B cell (primary cell): ENCODE data around the gene LNP1. TPM values are rescaled to one million over a fixed set of nuclear protein-coding genes. Genes with fewer than 3 reads are reported as not detected.

Experiments used
- ATAC-seq: fragments of 200-7000 bp; cut with Tn5 transposase; one replicate; pipeline ENCODE4 v1.10.0; 2021; ENCODE audit warnings: low read depth, mild to moderate bottlenecking, moderate number of reproducible peaks, moderate library complexity
- CTCF ChIA-PET: fragments of 350-600 bp; sonication (Branson Sonifier 250); formaldehyde crosslinking; loops from one replicate; lab custom pipeline; 2021; ENCODE audit warnings: antibody characterized with exemption, inconsistent platforms; lab: Charles Lee
- POLR2A ChIA-PET: fragments of 350-600 bp; sonication (Branson Sonifier 250); formaldehyde crosslinking; loops from one replicate; lab custom pipeline; 2021; ENCODE audit warnings: antibody characterized with exemption; lab: Charles Lee
- DNase-seq: peaks from one replicate; pipeline ENCODE4 v3.0.0; 2013
- H2AFZ ChIP-seq: 2 replicates; pipeline ENCODE4 v1.6.1; 2012; ENCODE audit warnings: mild to moderate bottlenecking, low read depth, low read length; ENCODE audit not compliant: insufficient read depth, poor library complexity, severe bottlenecking
- H3K27ac ChIP-seq, 2 donors: 1 replicate in 1 of 2; 2 replicates in 1 of 2; pipeline ENCODE4 v1.5.1; 2012 to 2013; ENCODE audit warnings: low read length in 2 of 2, mild to moderate bottlenecking in 2 of 2, moderate library complexity in 1 of 2
- H3K27me3 ChIP-seq, 4 experiments: fragments of 200-600 bp in 1 of 4; sonication (generic) in 1 of 4; replicated peaks in 1 of 4; 1 replicate in 2 of 4; 2 replicates in 2 of 4; pipeline versions ENCODE4 v1.6.1 to v1.7.0; 2013 to 2016; ENCODE audit warnings: low read length in 3 of 4, mild to moderate bottlenecking in 2 of 4, mixed read lengths in 1 of 4, moderate library complexity in 1 of 4; ENCODE audit not compliant: insufficient read depth in 4 of 4, control insufficient read depth in 3 of 4; ENCODE audit errors: control extremely low read depth in 1 of 4
- H3K36me3 ChIP-seq, 2 experiments: replicated peaks in 1 of 2; 1 replicate in 1 of 2; 2 replicates in 1 of 2; pipeline versions ENCODE4 v1.6.1 to v1.7.1; 2013; ENCODE audit warnings: low read length in 1 of 2; ENCODE audit not compliant: insufficient read depth in 2 of 2, control insufficient read depth in 1 of 2; ENCODE audit errors: control extremely low read depth in 1 of 2, extremely low read depth in 1 of 2
- H3K4me1 ChIP-seq, 2 donors: fragments of 200-600 bp in 1 of 2; sonication (generic) in 1 of 2; 1 replicate in 1 of 2; 2 replicates in 1 of 2; pipeline versions ENCODE4 v1.5.1 to v1.6.1; 2013 to 2017; ENCODE audit warnings: low read length in 2 of 2; ENCODE audit not compliant: control insufficient read depth in 2 of 2, insufficient read depth in 2 of 2
- H3K4me2 ChIP-seq: replicated peaks from 2 replicates; pipeline ENCODE3; 2012; ENCODE audit warnings: mild to moderate bottlenecking, low read depth, low read length; ENCODE audit not compliant: poor library complexity, severe bottlenecking
- H3K4me3 ChIP-seq, 5 experiments: fragments of 200-600 bp in 1 of 5; sonication (generic) in 1 of 5; 1 replicate in 3 of 5; 2 replicates in 2 of 5; pipeline versions ENCODE4 v1.5.1 to v1.7.0; 2011 to 2016; ENCODE audit warnings: low read length in 4 of 5, mild to moderate bottlenecking in 4 of 5, low read depth in 2 of 5, control low read depth in 1 of 5, moderate library complexity in 1 of 5; ENCODE audit not compliant: insufficient read depth in 1 of 5; ENCODE audit errors: control extremely low read depth in 1 of 5, extremely low read depth in 1 of 5
- H3K79me2 ChIP-seq: fragments of 200-600 bp; sonication (generic); one replicate; pipeline ENCODE4 v1.6.0; 2016; ENCODE audit warnings: low read length; ENCODE audit not compliant: control insufficient read depth, insufficient read depth
- H3K9ac ChIP-seq: fragments of 200-600 bp; sonication (generic); 2 replicates; pipeline ENCODE4 v1.6.1; 2017; ENCODE audit warnings: mild to moderate bottlenecking, low read length, moderate library complexity
- H3K9me3 ChIP-seq, 3 donors: one replicate each; pipeline versions ENCODE4 v1.6.1 to v1.7.1; 2013; ENCODE audit warnings: low read length in 2 of 3; ENCODE audit not compliant: control insufficient read depth in 2 of 3, insufficient read depth in 1 of 3; ENCODE audit errors: control extremely low read depth in 1 of 3
- H4K20me1 ChIP-seq: 2 replicates; pipeline ENCODE4 v1.6.0; 2012; ENCODE audit warnings: mild to moderate bottlenecking, low read length; ENCODE audit not compliant: insufficient read depth, control insufficient read depth, poor library complexity, severe bottlenecking
- H3K27ac Mint-ChIP-seq: one replicate; pipeline ENCODE4 v1.8.0; 2021; ENCODE audit warnings: mixed read lengths
- H3K27me3 Mint-ChIP-seq: one replicate; pipeline ENCODE4 v1.8.0; 2021; ENCODE audit warnings: mixed read lengths
- H3K4me1 Mint-ChIP-seq: one replicate; pipeline ENCODE4 v1.8.0; 2021; ENCODE audit warnings: mixed read lengths
- H3K4me3 Mint-ChIP-seq: one replicate; pipeline ENCODE4 v1.8.0; 2021; ENCODE audit warnings: mixed read lengths
- H3K9me3 Mint-ChIP-seq: one replicate; pipeline ENCODE4 v1.8.0; 2022; ENCODE audit warnings: mixed read lengths; ENCODE audit not compliant: insufficient read depth
- EZH2 ChIP-seq: IDR thresholded peaks from 2 replicates; pipeline ENCODE4 v1.6.1; 2012; ENCODE audit warnings: borderline replicate concordance, low read depth, mild to moderate bottlenecking, moderate library complexity, low read length; ENCODE audit not compliant: insufficient read depth, poor library complexity, severe bottlenecking
- WGBS: methylation state at CpG from one replicate; pipeline ENCODE4 v1.1.5; 2013; ENCODE audit warnings: missing lambda C conversion rate; ENCODE audit not compliant: insufficient coverage; 5-methylcytosine and 5-hydroxymethylcytosine counted together
- intact Hi-C: fragments of 100-400 bp; cut with micrococcal nuclease; formaldehyde crosslinking; loops from one replicate; pipeline ENCODE4 v1.10.0; 2022
- polyA plus RNA-seq: library from polyadenylated mRNA; depleted of rRNA; stranded (reverse); fragments of >200 nt; gene quantifications from 2 replicates; pipeline ENCODE4 v1.2.3, GENCODE V29; 2012
- total RNA-seq, 2 donors: library from RNA; stranded (reverse); fragments of 120-200 nt in 1 of 2; gene quantifications; 1 replicate in 1 of 2; 2 replicates in 1 of 2; pipeline versions ENCODE4 v1.2.3 to v1.2.4, GENCODE V29; 2013 to 2022
- TF ChIP-seq, protein P1 (sequence below): fragments of 200-600 bp; IDR thresholded peaks from one replicate; pipeline ENCODE4 v1.8.0; 2022; ENCODE audit warnings: antibody characterized with exemption, mild to moderate bottlenecking

The LNP1 gene
- total and polyA plus RNA-seq, 2 donors (not counting 1 experiment from before 2014, with no cell fraction given), result 0.39 to 1.9 TPM

DNA sequence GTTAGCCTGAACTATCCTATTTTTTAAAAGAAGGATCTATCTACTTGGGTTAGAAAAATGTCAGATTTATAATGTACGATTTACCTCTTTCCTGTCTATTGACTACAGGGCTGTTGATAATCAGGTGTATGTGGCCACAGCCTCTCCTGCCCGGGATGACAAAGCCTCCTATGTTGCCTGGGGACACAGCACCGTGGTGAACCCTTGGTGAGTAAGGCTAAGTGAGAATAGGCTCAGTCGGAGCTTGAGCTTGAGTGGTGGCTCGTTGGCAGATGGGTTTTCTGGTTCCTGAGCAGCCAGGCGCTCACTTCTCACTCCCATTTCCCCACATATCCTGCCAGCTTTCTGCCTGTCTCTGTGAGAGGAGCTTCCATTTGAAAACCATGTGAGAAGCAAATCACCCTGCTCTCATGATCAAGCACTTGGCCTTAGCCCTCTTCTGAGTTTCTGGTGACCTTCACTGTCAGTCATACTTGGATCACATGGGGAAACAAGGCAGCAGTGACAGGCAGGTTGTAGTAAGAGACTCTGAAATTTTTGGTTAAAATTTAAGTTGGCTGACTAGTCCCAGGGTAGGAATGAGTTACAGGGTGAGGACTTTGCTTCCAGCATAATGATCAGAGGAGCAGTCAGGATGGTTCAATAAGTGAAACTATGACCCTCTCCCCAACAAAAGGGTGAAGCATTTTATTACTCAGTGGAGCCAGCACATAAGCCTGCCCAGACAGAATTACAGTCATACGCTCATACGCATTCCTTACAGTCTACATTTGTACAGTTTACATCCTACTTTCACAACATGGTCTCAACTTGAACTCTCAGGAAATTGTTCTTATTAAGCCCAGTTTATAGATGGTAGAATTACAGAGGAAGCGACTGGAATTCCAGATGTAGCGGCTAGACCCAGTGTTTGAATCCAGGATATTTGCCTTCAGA, 48.8 kb upstream of the LNP1 start:
- POLR2A ChIA-PET, result no interaction called here
- DNase-seq (no peak), ATAC-seq (no peak)
- Mint-ChIP-seq H3K4me3 (no peak overlapping the region), H3K4me1 (no peaks in the 10 kb centered on the region), H3K27ac (no peak overlapping the region), H3K9me3 (no peaks in the 10 kb centered on the region), H3K27me3 (no peaks in the 10 kb centered on the region)
- H3K36me3 ChIP-seq, result peaks cover 20 to 60% of the 10 kb centered on the region in 2 experiments
- no peaks in the 10 kb centered on the region for H3K4me1 ChIP-seq
- 98% methylated on average over 7 of the region's 10 CpGs for WGBS
- H3K4me2 ChIP-seq, result no peak overlapping the region
- H3K4me3 ChIP-seq, result no peak overlapping the region
- no peaks in the 10 kb centered on the region for H4K20me1 ChIP-seq
- TF ChIP-seq, protein P1, sequence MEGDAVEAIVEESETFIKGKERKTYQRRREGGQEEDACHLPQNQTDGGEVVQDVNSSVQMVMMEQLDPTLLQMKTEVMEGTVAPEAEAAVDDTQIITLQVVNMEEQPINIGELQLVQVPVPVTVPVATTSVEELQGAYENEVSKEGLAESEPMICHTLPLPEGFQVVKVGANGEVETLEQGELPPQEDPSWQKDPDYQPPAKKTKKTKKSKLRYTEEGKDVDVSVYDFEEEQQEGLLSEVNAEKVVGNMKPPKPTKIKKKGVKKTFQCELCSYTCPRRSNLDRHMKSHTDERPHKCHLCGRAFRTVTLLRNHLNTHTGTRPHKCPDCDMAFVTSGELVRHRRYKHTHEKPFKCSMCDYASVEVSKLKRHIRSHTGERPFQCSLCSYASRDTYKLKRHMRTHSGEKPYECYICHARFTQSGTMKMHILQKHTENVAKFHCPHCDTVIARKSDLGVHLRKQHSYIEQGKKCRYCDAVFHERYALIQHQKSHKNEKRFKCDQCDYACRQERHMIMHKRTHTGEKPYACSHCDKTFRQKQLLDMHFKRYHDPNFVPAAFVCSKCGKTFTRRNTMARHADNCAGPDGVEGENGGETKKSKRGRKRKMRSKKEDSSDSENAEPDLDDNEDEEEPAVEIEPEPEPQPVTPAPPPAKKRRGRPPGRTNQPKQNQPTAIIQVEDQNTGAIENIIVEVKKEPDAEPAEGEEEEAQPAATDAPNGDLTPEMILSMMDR, result no peak
- no peak for TF ChIP-seq EZH2
- H3K9me3 ChIP-seq, result no peaks in the 10 kb centered on the region
- intact Hi-C loops, result no loop called here
- no peaks in the 10 kb centered on the region for H3K79me2 ChIP-seq
- H3K27ac ChIP-seq, result no peak overlapping the region
- H2AFZ ChIP-seq, result no peak overlapping the region
- CTCF ChIA-PET, result no interaction called here
- no peak overlapping the region for H3K9ac ChIP-seq
- H3K27me3 ChIP-seq, result no peaks in the 10 kb centered on the region

DNA sequence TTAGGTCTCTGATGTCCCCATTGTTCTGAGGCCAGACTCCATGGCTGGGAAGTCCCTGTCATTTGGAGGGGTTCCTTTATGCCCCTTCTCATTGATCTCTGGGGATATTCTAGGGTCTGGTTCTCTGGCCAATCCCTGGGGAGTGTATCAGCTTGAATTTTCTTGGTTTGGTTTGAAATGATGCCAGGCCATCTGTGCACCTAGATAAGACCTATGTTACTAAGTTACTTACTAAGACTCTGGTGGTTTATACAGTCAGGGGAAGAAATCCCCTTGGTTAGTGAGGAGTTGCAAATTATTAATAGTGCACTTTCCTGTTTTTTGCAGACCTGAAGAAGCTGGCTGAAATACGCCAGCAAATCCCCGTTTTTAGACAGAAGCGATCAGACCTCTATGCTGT, 46.5 kb upstream of the LNP1 start:
- Mint-ChIP-seq H3K4me3 (no peak overlapping the region), H3K9me3 (no peaks in the 10 kb centered on the region), H3K27ac (no peak overlapping the region), H3K4me1 (no peaks in the 10 kb centered on the region), H3K27me3 (no peaks in the 10 kb centered on the region)
- intact Hi-C loops, result no loop called here
- CTCF ChIA-PET, result interaction anchor here (0.5 to 1.3 kb wide), 3 partner anchors 38 to 1156 kb away, joined by 3 to 4 read pairs (median 4); no protein-coding TSS in a partner anchor
- Histone ChIP-seq H3K4me1 (no peaks in the 10 kb centered on the region), H3K36me3 (peaks cover 11 to 41% of the 10 kb centered on the region in 2 experiments), H3K27ac (no peak overlapping the region), H3K9ac (no peak overlapping the region), H2AFZ (no peak overlapping the region), H3K9me3 (no peaks in the 10 kb centered on the region), H3K4me2 (no peak overlapping the region), H4K20me1 (no peaks in the 10 kb centered on the region), H3K27me3 (no peaks in the 10 kb centered on the region), H3K4me3 (no peak overlapping the region), H3K79me2 (no peaks in the 10 kb centered on the region)
- WGBS, result no CpG with 5 or more reads among the region's 3 CpGs
- DNase-seq (no peak), ATAC-seq (no peak)
- POLR2A ChIA-PET, result no interaction called here
- TF ChIP-seq, protein P1, result no peak
- no peak for TF ChIP-seq EZH2
